OCI-LY3 (cell line): ENCODE data around the gene HTATIP2.

Source experiments
- H2AFZ ChIP-seq: fragments of 200-600, 300-600 bp; shearing (Covaris generic); 2 replicates; pipeline ENCODE4 v1.6.0; 2014; ENCODE audit warnings: antibody characterized with exemption, low read depth, low read length
- H3K27ac ChIP-seq: fragments of 200-600, 300-600 bp; sonication (generic); 2 replicates; pipeline ENCODE4 v1.5.1; 2014; ENCODE audit warnings: mild to moderate bottlenecking, low read length, moderate library complexity, mixed read lengths
- H3K27me3 ChIP-seq: fragments of 200-600, 300-600 bp; sonication (generic); 2 replicates; pipeline ENCODE4 v1.6.1; 2014; ENCODE audit warnings: low read depth, low read length, mixed read lengths
- H3K36me3 ChIP-seq: fragments of 200-600, 300-600 bp; sonication (generic); replicated peaks from 2 replicates; pipeline ENCODE3; 2014; ENCODE audit warnings: low read depth, low read length, mixed read lengths
- H3K4me1 ChIP-seq: fragments of 300-600, 200-600 bp; sonication (generic); 2 replicates; pipeline ENCODE4 v1.6.1; 2014; ENCODE audit warnings: low read length, mixed read lengths
- H3K4me2 ChIP-seq: fragments of 200-600, 300-600 bp; sonication (generic); 2 replicates; pipeline ENCODE4 v1.6.1; 2014; ENCODE audit warnings: low read length, mixed read lengths
- H3K4me3 ChIP-seq: fragments of 300-600, 200-600 bp; sonication (generic); 2 replicates; pipeline ENCODE4 v1.5.1; 2014; ENCODE audit warnings: antibody characterized with exemption, mild to moderate bottlenecking, low read length, moderate library complexity
- H3K79me2 ChIP-seq: fragments of 300-600, 200-600 bp; shearing (Covaris generic); 2 replicates; pipeline ENCODE4 v1.6.1; 2014; ENCODE audit warnings: mild to moderate bottlenecking, low read length, mixed read lengths
- H3K9ac ChIP-seq: fragments of 300-600, 200-600 bp; shearing (Covaris generic); 2 replicates; pipeline ENCODE4 v1.6.0; 2014; ENCODE audit warnings: mild to moderate bottlenecking, low read length, moderate library complexity
- H3K9me3 ChIP-seq: fragments of 200-600, 300-600 bp; shearing (Covaris generic); 2 replicates; pipeline ENCODE4 v1.6.1; 2014; ENCODE audit warnings: low read length, mixed read lengths; ENCODE audit not compliant: insufficient read depth
- H4K20me1 ChIP-seq: fragments of 200-600, 300-600 bp; sonication (generic); 2 replicates; pipeline ENCODE4 v1.6.1; 2016; ENCODE audit warnings: low read length, mixed read lengths; ENCODE audit not compliant: insufficient read depth
- EZH2phosphoT487 ChIP-seq: fragments of 200-600 bp; shearing (Covaris generic); IDR thresholded peaks from 2 replicates; pipeline ENCODE4 v1.6.1; 2018; ENCODE audit warnings: antibody characterized with exemption, mixed run types, low read depth
- TF ChIP-seq, protein P1 (sequence below): fragments of 200-600, 300-600 bp; sonication (generic); IDR thresholded peaks from 2 replicates; pipeline ENCODE4 v1.5.1; 2014; ENCODE audit warnings: antibody characterized with exemption, low read length, low read depth

The HTATIP2 gene

DNA sequence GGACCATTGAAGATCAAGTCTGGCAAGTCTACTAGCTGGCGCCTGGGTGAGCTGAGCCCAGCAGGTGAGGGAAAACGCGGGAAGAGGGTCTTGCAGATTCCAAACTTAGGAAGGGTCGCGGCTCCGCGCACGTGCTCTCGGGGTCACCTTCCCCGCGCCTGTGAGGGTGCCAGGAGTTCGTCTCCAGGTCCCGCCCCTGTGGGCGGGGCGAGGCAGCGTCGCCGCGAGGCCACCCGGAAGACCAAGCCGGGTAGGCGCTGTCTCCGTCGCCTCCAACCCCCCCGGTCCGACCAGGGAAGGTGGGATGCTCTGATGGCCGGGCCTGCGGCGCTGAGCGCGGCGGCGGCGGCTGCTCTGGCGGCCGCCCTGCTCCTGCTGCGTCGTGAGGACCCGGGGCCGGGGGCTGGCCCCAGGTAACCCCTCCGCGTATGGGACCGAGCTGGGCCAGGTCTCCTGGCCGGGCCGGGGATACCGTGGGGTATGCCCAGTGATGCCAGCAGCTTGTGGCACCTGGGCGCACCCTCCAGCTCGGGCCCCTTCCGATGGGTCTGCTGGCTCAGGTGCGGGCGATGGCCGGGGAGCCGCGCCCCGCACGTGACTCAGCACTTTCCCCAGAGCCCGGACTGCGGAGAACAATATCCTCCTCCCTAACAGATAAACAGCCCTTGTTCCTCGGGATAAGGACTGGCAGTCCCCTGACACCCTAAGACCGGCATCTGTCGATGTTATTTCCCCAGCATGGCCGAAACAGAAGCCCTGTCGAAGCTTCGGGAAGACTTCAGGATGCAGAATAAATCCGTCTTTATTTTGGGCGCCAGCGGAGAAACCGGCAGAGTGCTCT lies at the start of gene HTATIP2:
Gene HTATIP2, plus strand, starts transcription at position 215 of the 841 bp plus-strand sequence. Its CDS starts 524 bp downstream, at position 739.
- Histone ChIP-seq H3K79me2 (no peaks in the 10 kb centered on the region; the same call in 1 of the 2 replicates), H4K20me1 (no peaks in the 10 kb centered on the region), H3K4me2 (peak within 1 kb of the TSS; percentile 79), H2AFZ (peak within 1 kb of the TSS; percentile 79), H3K9ac (peak within 1 kb of the TSS; percentile 63), H3K4me3 (peak within 1 kb of the TSS; percentile 83), H3K27ac (no peak within 1 kb of the TSS), H3K27me3 (no peaks in the 10 kb centered on the region), H3K9me3 (no peaks in the 10 kb centered on the region), H3K36me3 (no peaks in the 10 kb centered on the region), H3K4me1 (peaks cover 12% of the 10 kb centered on the region; the same call in 1 of the 2 replicates)
- TF ChIP-seq, protein P1, sequence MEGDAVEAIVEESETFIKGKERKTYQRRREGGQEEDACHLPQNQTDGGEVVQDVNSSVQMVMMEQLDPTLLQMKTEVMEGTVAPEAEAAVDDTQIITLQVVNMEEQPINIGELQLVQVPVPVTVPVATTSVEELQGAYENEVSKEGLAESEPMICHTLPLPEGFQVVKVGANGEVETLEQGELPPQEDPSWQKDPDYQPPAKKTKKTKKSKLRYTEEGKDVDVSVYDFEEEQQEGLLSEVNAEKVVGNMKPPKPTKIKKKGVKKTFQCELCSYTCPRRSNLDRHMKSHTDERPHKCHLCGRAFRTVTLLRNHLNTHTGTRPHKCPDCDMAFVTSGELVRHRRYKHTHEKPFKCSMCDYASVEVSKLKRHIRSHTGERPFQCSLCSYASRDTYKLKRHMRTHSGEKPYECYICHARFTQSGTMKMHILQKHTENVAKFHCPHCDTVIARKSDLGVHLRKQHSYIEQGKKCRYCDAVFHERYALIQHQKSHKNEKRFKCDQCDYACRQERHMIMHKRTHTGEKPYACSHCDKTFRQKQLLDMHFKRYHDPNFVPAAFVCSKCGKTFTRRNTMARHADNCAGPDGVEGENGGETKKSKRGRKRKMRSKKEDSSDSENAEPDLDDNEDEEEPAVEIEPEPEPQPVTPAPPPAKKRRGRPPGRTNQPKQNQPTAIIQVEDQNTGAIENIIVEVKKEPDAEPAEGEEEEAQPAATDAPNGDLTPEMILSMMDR = no peak
- no peak for TF ChIP-seq EZH2phosphoT487

DNA sequence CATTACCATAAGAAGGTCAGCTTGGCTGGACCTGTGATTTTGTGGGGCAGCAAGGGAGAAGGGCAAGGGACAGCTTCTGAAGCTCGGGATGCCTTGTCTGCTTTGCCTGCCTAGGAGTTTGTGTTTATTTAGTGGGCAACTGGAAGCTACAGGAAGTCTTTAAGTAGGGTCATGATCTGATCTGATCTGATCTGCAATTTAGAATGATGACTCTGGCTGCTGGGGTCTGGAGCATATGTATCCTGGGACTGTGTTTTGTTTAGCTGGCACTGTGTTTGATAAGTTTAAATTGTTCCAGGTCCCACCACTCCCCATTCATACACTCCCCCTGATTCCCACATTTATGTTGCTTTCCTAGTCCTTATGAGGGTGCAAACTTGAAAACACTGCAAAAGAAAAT lies 47.7 kb upstream of the HTATIP2 start:
- Histone ChIP-seq H3K36me3 (no peaks in the 10 kb centered on the region), H3K27ac (no peak overlapping the region), H3K27me3 (no peaks in the 10 kb centered on the region), H3K4me2 (no peak overlapping the region), H3K9ac (no peak overlapping the region), H3K79me2 (no peaks in the 10 kb centered on the region), H3K9me3 (no peaks in the 10 kb centered on the region), H2AFZ (no peak overlapping the region), H3K4me3 (no peak overlapping the region), H3K4me1 (no peaks in the 10 kb centered on the region), H4K20me1 (no peaks in the 10 kb centered on the region)
- no peak for TF ChIP-seq EZH2phosphoT487
- TF ChIP-seq, protein P1 = no peak

DNA sequence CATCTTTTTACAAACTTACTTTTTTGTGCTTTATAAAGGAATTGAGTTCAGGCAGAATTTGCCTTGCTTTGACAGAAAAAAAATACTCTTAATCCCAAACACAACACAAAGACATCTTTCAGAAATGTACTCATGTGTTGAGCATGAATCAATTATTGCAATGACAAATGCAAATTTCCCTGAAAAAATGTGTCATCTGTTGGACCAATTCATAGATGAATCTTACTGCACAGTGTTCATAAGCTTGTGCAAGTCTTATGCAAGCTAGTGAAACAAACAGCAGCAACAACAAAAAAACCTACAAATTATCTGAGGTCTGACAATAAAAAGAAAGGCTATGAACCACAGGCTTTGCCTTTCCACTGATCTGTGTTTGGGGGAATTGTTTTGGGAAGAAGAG lies 42.3 kb upstream of the HTATIP2 start:
- Histone ChIP-seq H3K79me2 (no peaks in the 10 kb centered on the region), H3K9me3 (no peaks in the 10 kb centered on the region), H2AFZ (no peak overlapping the region), H3K27me3 (no peaks in the 10 kb centered on the region), H3K4me3 (no peak overlapping the region), H3K4me1 (no peaks in the 10 kb centered on the region), H4K20me1 (no peaks in the 10 kb centered on the region), H3K9ac (no peak overlapping the region), H3K4me2 (no peak overlapping the region), H3K36me3 (no peaks in the 10 kb centered on the region), H3K27ac (no peak overlapping the region)
- no peak for TF ChIP-seq EZH2phosphoT487
- TF ChIP-seq, protein P1 = no peak

DNA sequence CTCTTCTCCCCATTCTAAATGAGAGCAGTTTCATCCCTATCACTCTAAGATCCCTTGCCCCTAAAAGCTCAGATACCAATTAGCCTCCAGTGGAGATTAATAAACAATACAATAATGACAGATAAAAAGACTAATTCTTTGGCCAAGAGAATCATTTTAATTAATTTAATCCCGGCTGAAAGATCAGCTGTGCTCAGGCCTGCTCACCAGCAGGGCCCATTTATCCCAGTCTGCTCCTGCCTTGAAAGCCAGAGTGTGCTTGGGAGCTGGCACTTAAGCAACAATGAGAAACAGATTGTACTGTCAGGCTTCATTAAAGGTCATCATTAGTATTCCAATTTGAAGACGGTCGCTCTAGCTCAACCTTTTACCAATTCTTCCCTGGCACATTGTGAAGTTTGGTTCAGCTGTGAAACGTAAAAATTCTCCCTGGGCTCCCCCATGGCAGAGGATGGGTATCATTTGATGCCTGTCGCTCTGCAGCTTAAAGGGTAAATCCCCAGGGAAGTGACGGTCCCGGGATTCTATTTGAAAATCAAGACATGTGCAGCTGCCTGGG lies 36.1 kb upstream of the HTATIP2 start:
- H3K79me2 ChIP-seq = no peaks in the 10 kb centered on the region
- no peak overlapping the region for H3K9ac ChIP-seq
- TF ChIP-seq, protein P1 = no peak
- no peak for TF ChIP-seq EZH2phosphoT487
- H3K4me2 ChIP-seq = no peak overlapping the region
- H3K27ac ChIP-seq = no peak overlapping the region
- H3K36me3 ChIP-seq = no peaks in the 10 kb centered on the region
- H3K9me3 ChIP-seq = no peaks in the 10 kb centered on the region
- peaks cover under 1% of the 10 kb centered on the region; the same call in 1 of the 2 replicates for H3K27me3 ChIP-seq
- no peaks in the 10 kb centered on the region for H3K4me1 ChIP-seq
- no peaks in the 10 kb centered on the region for H4K20me1 ChIP-seq
- no peak overlapping the region for H3K4me3 ChIP-seq
- no peak overlapping the region for H2AFZ ChIP-seq
